Measurements from ENCODE around the gene CIC. TPM values are rescaled to one million over a fixed set of nuclear protein-coding genes. Genes with fewer than 3 reads are reported as not detected.

CIC gene
- polyA plus RNA-seq, 3 donors from 2014 or later = 0.52 to 2.9 TPM; not detected in 1

DNA sequence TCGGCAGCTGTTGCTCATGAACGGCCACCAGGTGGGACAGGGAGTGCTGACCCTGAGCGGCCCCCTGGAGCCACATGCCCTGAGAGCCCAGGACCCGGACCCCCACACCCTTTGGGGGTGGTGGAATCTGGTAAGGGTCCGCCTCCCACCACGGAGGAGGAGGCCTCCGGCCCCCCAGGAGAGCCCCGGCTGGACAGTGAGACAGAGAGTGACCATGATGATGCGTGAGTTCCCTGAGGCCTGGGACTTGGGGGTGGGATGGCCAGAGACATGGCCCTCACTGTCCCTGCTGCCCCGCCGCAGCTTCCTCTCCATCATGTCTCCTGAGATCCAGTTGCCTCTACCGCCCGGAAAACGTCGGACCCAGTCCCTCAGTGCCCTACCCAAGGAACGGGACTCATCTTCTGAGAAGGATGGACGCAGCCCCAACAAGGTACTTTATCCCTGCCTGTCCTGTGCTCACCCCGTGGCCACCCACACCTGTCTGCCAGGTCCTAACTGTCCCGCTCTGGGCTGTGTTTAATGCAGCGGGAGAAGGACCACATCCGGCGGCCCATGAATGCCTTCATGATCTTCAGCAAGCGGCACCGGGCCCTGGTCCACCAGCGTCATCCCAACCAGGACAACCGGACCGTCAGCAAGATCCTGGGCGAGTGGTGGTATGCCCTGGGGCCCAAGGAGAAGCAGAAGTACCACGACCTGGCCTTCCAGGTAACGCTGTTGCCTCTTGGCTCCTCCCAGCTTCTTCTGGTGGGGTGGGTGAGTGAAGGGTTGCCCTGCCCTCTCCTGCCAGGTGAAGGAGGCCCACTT, 18.2 kb downstream of the CIC start:
- peak overlapping the region in 1 of 5 donors; percentile 9 for H3K4me3 Mint-ChIP-seq
- H3K27ac Mint-ChIP-seq = peak overlapping the region in 1 of 6 donors; percentile 76
- H3K27me3 Mint-ChIP-seq (ENCODE audit: low read depth in 3 of 3) = peaks cover 5 to 11% (median 8%) of the 10 kb centered on the region in 3 donors
- peaks cover 19 to 20% of the 10 kb centered on the region in 2 donors for H3K4me1 Mint-ChIP-seq
- peaks cover 0 to 5% (median 4%) of the 10 kb centered on the region in 3 donors for H3K36me3 Mint-ChIP-seq
- H3K9me3 Mint-ChIP-seq = no peaks in the 10 kb centered on the region
- no peak for DNase-seq

GRCh38 chr19:42287827-42288107, 18.7 kb downstream of the CIC start:
- no peak for DNase-seq
- H3K4me3 Mint-ChIP-seq = no peak overlapping the region
- no peaks in the 10 kb centered on the region for H3K9me3 Mint-ChIP-seq
- H3K4me1 Mint-ChIP-seq = peaks cover 19 to 20% of the 10 kb centered on the region in 2 donors
- H3K27me3 Mint-ChIP-seq (ENCODE audit: low read depth in 3 of 3) = peaks cover 5 to 8% (median 5%) of the 10 kb centered on the region in 3 donors
- no peak overlapping the region for H3K27ac Mint-ChIP-seq
- H3K36me3 Mint-ChIP-seq = peaks cover 0 to 5% (median 4%) of the 10 kb centered on the region in 3 donors

DNA sequence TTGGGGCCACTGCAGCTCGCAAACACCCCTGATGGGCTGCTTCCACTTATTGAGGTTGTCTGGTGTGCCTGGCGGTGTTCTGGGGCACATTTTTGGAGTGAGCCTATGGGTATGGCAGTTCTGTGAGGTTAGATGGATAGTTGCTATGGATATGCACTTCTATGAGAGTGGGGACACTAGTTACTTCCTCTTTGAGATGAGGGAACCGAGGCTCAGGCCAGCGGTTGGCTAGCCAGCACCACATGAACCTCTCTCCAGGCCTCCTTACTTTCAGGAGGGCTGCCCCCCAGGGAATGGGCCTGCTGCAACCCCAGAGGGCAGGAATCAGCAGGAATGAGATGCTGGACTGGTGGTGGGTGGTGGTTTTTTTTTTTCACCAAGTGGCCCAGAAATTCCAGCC, 19.3 kb downstream of the CIC start:
- no peak overlapping the region for H3K4me3 Mint-ChIP-seq
- H3K27me3 Mint-ChIP-seq (ENCODE audit: low read depth in 3 of 3) = peaks cover 5 to 8% (median 5%) of the 10 kb centered on the region in 3 donors
- no peak overlapping the region for H3K27ac Mint-ChIP-seq
- H3K9me3 Mint-ChIP-seq = no peaks in the 10 kb centered on the region
- H3K36me3 Mint-ChIP-seq = peaks cover 0 to 7% (median 4%) of the 10 kb centered on the region in 3 donors
- peaks cover 19 to 20% of the 10 kb centered on the region in 2 donors for H3K4me1 Mint-ChIP-seq
- no peak for DNase-seq

- Mint-ChIP-seq H3K27me3 (ENCODE audit: low read depth in 3 of 3) (peaks cover 5 to 8% (median 7%) of the 10 kb centered on the region in 3 donors), H3K27ac (no peak overlapping the region), H3K4me1 (peaks cover 19 to 20% of the 10 kb centered on the region in 2 donors), H3K4me3 (no peak overlapping the region), H3K9me3 (no peaks in the 10 kb centered on the region), H3K36me3 (peaks cover 0 to 9% (median 4%) of the 10 kb centered on the region in 3 donors)
- no peak for DNase-seq
Observed at GRCh38 chr19:42288881-42289555, 20.0 kb downstream of the CIC start.

GRCh38 chr19:42289556-42290041, 20.5 kb downstream of the CIC start:
- H3K9me3 Mint-ChIP-seq = no peaks in the 10 kb centered on the region
- H3K4me1 Mint-ChIP-seq = peaks cover 19% of the 10 kb centered on the region in 2 donors
- peaks cover 0 to 9% (median 4%) of the 10 kb centered on the region in 3 donors for H3K36me3 Mint-ChIP-seq
- H3K4me3 Mint-ChIP-seq = no peak overlapping the region
- peak overlapping the region in 1 of 6 donors; percentile 34 for H3K27ac Mint-ChIP-seq
- no peak for DNase-seq
- H3K27me3 Mint-ChIP-seq (ENCODE audit: low read depth in 3 of 3) = peaks cover 5 to 8% (median 7%) of the 10 kb centered on the region in 3 donors

DNA sequence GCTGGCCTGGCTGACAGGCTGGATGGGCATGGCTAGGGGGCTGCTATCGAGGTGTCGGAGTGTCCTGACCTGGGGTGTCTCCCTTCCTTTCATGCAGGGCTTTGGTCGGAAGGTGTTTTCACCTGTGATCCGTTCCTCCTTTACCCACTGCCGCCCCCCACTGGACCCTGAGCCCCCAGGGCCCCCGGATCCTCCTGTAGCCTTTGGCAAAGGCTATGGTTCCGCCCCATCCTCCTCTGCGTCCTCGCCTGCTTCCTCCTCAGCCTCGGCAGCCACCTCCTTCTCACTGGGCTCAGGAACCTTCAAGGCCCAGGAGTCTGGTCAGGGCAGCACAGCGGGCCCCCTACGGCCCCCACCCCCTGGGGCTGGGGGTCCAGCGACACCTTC, 21.1 kb downstream of the CIC start:
- peak overlapping the region in 1 of 6 donors; percentile 34 for H3K27ac Mint-ChIP-seq
- no peak for DNase-seq
- H3K36me3 Mint-ChIP-seq = peaks cover 0 to 9% (median 4%) of the 10 kb centered on the region in 3 donors
- H3K4me3 Mint-ChIP-seq = no peak overlapping the region
- peaks cover 14% of the 10 kb centered on the region in 2 donors for H3K4me1 Mint-ChIP-seq
- no peaks in the 10 kb centered on the region for H3K9me3 Mint-ChIP-seq
- peaks cover 0 to 3% (median 2%) of the 10 kb centered on the region in 3 donors for H3K27me3 Mint-ChIP-seq (ENCODE audit: low read depth in 3 of 3)

DNA sequence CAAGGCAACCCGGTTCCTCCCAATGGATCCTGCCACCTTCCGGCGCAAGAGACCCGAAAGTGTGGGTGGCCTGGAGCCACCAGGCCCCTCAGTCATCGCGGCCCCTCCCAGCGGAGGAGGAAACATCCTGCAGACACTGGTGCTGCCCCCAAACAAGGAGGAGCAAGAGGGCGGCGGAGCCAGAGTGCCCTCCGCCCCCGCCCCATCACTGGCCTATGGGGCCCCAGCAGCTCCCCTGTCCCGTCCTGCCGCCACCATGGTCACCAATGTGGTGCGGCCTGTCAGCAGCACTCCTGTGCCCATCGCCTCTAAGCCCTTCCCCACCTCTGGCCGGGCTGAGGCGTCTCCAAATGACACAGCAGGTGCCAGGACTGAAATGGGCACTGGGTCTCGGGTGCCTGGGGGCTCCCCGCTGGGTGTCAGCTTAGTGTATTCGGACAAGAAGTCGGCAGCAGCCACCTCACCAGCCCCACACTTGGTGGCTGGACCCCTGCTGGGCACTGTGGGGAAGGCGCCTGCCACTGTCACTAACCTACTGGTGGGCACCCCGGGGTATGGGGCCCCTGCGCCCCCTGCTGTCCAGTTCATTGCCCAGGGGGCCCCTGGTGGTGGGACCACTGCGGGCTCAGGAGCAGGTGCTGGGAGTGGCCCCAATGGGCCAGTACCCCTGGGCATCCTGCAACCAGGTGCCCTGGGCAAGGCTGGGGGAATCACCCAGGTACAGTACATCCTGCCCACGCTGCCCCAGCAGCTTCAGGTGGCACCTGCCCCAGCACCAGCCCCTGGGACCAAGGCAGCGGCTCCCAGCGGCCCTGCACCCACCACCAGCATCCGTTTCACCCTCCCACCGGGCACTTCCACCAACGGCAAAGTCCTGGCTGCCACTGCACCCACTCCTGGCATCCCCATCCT, 21.7 kb downstream of the CIC start:
- H3K27ac Mint-ChIP-seq = no peak overlapping the region
- H3K4me3 Mint-ChIP-seq = no peak overlapping the region
- DNase-seq = peak; percentile 57 to 65 (median 58)
- H3K27me3 Mint-ChIP-seq (ENCODE audit: low read depth in 3 of 3) = peaks cover 0 to 2% (median 2%) of the 10 kb centered on the region in 3 donors
- no peaks in the 10 kb centered on the region for H3K9me3 Mint-ChIP-seq
- H3K36me3 Mint-ChIP-seq = peaks cover 0 to 9% (median 4%) of the 10 kb centered on the region in 3 donors
- H3K4me1 Mint-ChIP-seq = peaks cover 7 to 8% of the 10 kb centered on the region in 2 donors

DNA sequence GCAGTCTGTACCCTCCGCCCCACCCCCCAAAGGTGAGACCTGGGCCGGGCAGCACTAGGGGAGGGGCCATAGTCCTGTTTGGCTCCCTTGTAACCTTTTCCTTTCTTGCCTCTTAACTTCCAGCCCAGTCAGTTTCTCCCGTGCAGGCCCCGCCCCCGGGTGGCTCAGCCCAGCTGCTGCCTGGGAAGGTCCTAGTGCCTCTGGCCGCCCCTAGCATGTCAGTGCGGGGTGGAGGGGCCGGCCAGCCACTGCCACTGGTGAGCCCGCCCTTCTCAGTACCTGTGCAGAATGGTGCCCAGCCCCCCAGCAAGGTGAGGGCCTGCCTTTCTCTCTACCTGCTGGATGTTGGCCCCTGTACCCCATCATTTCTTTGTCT, 22.4 kb downstream of the CIC start:
- peaks cover 0 to 9% (median 4%) of the 10 kb centered on the region in 3 donors for H3K36me3 Mint-ChIP-seq
- H3K27ac Mint-ChIP-seq = no peak overlapping the region
- H3K4me3 Mint-ChIP-seq = no peak overlapping the region

GRCh38 chr19:42292042-42292960, 23.2 kb downstream of the CIC start:
- no peak overlapping the region for H3K4me3 Mint-ChIP-seq
- H3K9me3 Mint-ChIP-seq = no peaks in the 10 kb centered on the region
- DNase-seq = no peak
- peaks cover 0 to 2% (median 2%) of the 10 kb centered on the region in 3 donors for H3K27me3 Mint-ChIP-seq (ENCODE audit: low read depth in 3 of 3)
- peak overlapping the region in 3 of 6 donors; percentile 2 to 59 (median 9) for H3K27ac Mint-ChIP-seq
- no peaks in the 10 kb centered on the region for H3K4me1 Mint-ChIP-seq
- H3K36me3 Mint-ChIP-seq = peaks cover 0 to 9% (median 4%) of the 10 kb centered on the region in 3 donors

More for the DNA sequence above, 22.4 kb downstream of the CIC start:
- no peak for DNase-seq
- peaks cover under 1 to 2% of the 10 kb centered on the region in 2 donors for H3K4me1 Mint-ChIP-seq
- H3K9me3 Mint-ChIP-seq = no peaks in the 10 kb centered on the region
- peaks cover 0 to 2% (median 2%) of the 10 kb centered on the region in 3 donors for H3K27me3 Mint-ChIP-seq (ENCODE audit: low read depth in 3 of 3)

GRCh38 chr19:42292963-42293362, 23.9 kb downstream of the CIC start:
- no peak overlapping the region for H3K4me3 Mint-ChIP-seq
- no peak overlapping the region for H3K27ac Mint-ChIP-seq
- peaks cover 0 to 9% (median 4%) of the 10 kb centered on the region in 3 donors for H3K36me3 Mint-ChIP-seq
- no peaks in the 10 kb centered on the region for H3K9me3 Mint-ChIP-seq
- no peaks in the 10 kb centered on the region for H3K4me1 Mint-ChIP-seq
- no peak for DNase-seq
- H3K27me3 Mint-ChIP-seq (ENCODE audit: low read depth in 3 of 3) = peaks cover 0 to 2% (median 2%) of the 10 kb centered on the region in 3 donors

GRCh38 chr19:42293540-42293939, 24.5 kb downstream of the CIC start:
- Mint-ChIP-seq H3K36me3 (peaks cover 0 to 9% (median 4%) of the 10 kb centered on the region in 3 donors), H3K4me3 (no peak overlapping the region), H3K27ac (no peak overlapping the region), H3K9me3 (no peaks in the 10 kb centered on the region), H3K4me1 (no peaks in the 10 kb centered on the region), H3K27me3 (ENCODE audit: low read depth in 3 of 3) (peaks cover 0 to 2% (median 2%) of the 10 kb centered on the region in 3 donors)
- DNase-seq = no peak

DNA sequence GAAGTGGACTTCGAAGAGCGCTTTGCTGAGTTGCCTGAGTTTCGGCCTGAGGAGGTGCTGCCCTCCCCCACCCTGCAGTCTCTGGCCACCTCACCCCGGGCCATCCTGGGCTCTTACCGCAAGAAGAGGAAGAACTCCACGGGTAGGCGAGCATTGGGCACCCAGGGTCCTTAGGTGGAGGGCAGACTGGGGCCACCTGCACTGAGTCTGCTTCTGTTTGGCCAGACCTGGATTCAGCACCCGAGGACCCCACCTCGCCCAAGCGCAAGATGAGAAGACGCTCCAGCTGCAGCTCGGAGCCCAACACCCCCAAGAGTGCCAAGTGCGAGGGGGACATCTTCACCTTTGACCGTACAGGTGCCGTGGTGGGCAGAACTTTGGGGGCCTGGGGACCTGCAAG, 24.9 kb downstream of the CIC start:
- H3K9me3 Mint-ChIP-seq = no peaks in the 10 kb centered on the region
- H3K36me3 Mint-ChIP-seq = peaks cover 0 to 9% (median 4%) of the 10 kb centered on the region in 3 donors
- DNase-seq = no peak
- H3K27ac Mint-ChIP-seq = no peak overlapping the region
- no peaks in the 10 kb centered on the region for H3K4me1 Mint-ChIP-seq
- H3K4me3 Mint-ChIP-seq = no peak overlapping the region
- peaks cover 0 to 2% (median 2%) of the 10 kb centered on the region in 3 donors for H3K27me3 Mint-ChIP-seq (ENCODE audit: low read depth in 3 of 3)

All from immature natural killer cell (primary cell).